GM19372 (cell line): ENCODE measurements around the gene ATP6V1G1.
"Not testable (repeated sequence)": the region's sequence is repeated elsewhere in the genome, so short reads cannot be mapped to it uniquely, and the experiment has no call there.

Source experiments
- ATAC-seq: cut with Tn5 transposase; IDR thresholded peaks from one replicate; pipeline ENCODE4 v1.9.1; 2021; ENCODE audit warnings: mild to moderate bottlenecking, low read depth, moderate library complexity; ENCODE audit not compliant: unreplicated experiment

Gene ATP6V1G1

GRCh38 chr9:114576779-114577178 is 10.8 kb upstream of the ATP6V1G1 start:
- ATAC-seq: not testable (repeated sequence)

- ATAC-seq: not testable (repeated sequence)
Measured at GRCh38 chr9:114578134-114578533, 9.4 kb upstream of the ATP6V1G1 start.

- ATAC-seq: no peak
Measured at GRCh38 chr9:114580609-114581193, 6.9 kb upstream of the ATP6V1G1 start.

GRCh38 chr9:114583371-114584155 is 4.0 kb upstream of the ATP6V1G1 start:
- no peak for ATAC-seq

GRCh38 chr9:114588210-114588609 is 641 bp downstream of the ATP6V1G1 start:
- ATAC-seq: no peak

- no peak for ATAC-seq
Measured at GRCh38 chr9:114588651-114589526, 1.3 kb downstream of the ATP6V1G1 start.

GRCh38 chr9:114590328-114590727 is 2.8 kb downstream of the ATP6V1G1 start:
- no peak for ATAC-seq

- ATAC-seq: no peak
Measured at GRCh38 chr9:114591291-114591787, 3.8 kb downstream of the ATP6V1G1 start.

GRCh38 chr9:114591849-114592248 is 4.3 kb downstream of the ATP6V1G1 start:
- ATAC-seq: no peak

- no peak for ATAC-seq
Measured at GRCh38 chr9:114592356-114592755, 4.8 kb downstream of the ATP6V1G1 start.

- no peak for ATAC-seq
Measured at GRCh38 chr9:114594136-114594535, 6.6 kb downstream of the ATP6V1G1 start.

GRCh38 chr9:114600502-114601248 is 13.1 kb downstream of the ATP6V1G1 start:
- ATAC-seq: not testable (repeated sequence)

GRCh38 chr9:114601787-114602186 is 14.2 kb downstream of the ATP6V1G1 start:
- ATAC-seq: not testable (repeated sequence)

- no peak for ATAC-seq
Measured at GRCh38 chr9:114602620-114603019, 15.1 kb downstream of the ATP6V1G1 start.

- no peak for ATAC-seq
Measured at GRCh38 chr9:114603248-114603647, 15.7 kb downstream of the ATP6V1G1 start.

GRCh38 chr9:114604989-114605388 is 17.4 kb downstream of the ATP6V1G1 start:
- no peak for ATAC-seq

GRCh38 chr9:114606068-114606467 is 18.5 kb downstream of the ATP6V1G1 start:
- ATAC-seq: no peak

- no peak for ATAC-seq
Measured at GRCh38 chr9:114606597-114607207, 19.1 kb downstream of the ATP6V1G1 start.

- no peak for ATAC-seq
Measured at GRCh38 chr9:114607671-114608524, 20.3 kb downstream of the ATP6V1G1 start.
